HCT116 (cell line): ENCODE measurements around the gene SCTR. TPM values are rescaled to one million over a fixed set of nuclear protein-coding genes. Genes with fewer than 3 reads are reported as not detected.

ENCODE experiments used
- total RNA-seq: library from RNA; stranded (reverse); gene quantifications from one replicate; pipeline ENCODE4 v1.2.1, GENCODE V29; 2021; ENCODE audit not compliant: unreplicated experiment

Gene SCTR
- total RNA-seq, 1 experiment from 2014 or later, result not detected

Other genes starting within 250 kb of the SCTR start
- 10.5 TPM for gene C2orf76, start 157.6 kb downstream of the SCTR start, total RNA-seq
- gene DBI, start 157.5 kb downstream of the SCTR start, total RNA-seq, result 129 TPM
- 2.3 TPM for gene TMEM37, start 92.6 kb downstream of the SCTR start, total RNA-seq
- 0.96 TPM for gene CFAP221, start 20.0 kb upstream of the SCTR start, total RNA-seq
- 30.5 TPM for gene TMEM177, start 154.7 kb upstream of the SCTR start, total RNA-seq
- 38.4 TPM for gene PTPN4, start 235.4 kb upstream of the SCTR start, total RNA-seq